H9 (cell line): ENCODE results near the gene ELMOD2. TPM values are rescaled to one million over a fixed set of nuclear protein-coding genes. Genes with fewer than 3 reads are reported as not detected.

Experiments used
- DNase-seq: peaks from one replicate; pipeline ENCODE4 v3.0.0-alpha.2; 2017
- H2AFZ ChIP-seq: one replicate; pipeline ENCODE4 v1.6.1; 2013; ENCODE audit warnings: mild to moderate bottlenecking, low read length, control low read depth, moderate library complexity
- H2AK5ac ChIP-seq: 2 replicates; pipeline ENCODE4 v1.6.1; 2013; ENCODE audit warnings: low read length, control low read depth, mixed read lengths; ENCODE audit not compliant: insufficient read length
- H2BK120ac ChIP-seq: one replicate; pipeline ENCODE4 v1.6.1; 2013; ENCODE audit warnings: low read depth, mild to moderate bottlenecking, low read length, control low read depth, inconsistent platforms; ENCODE audit not compliant: poor library complexity, severe bottlenecking
- H2BK12ac ChIP-seq: 2 replicates; pipeline ENCODE4 v1.6.1; 2013; ENCODE audit warnings: low read length, control low read depth, mixed read lengths, low read depth; ENCODE audit not compliant: insufficient read length
- H2BK15ac ChIP-seq: 2 replicates; pipeline ENCODE4 v1.6.1; 2013; ENCODE audit warnings: low read depth, low read length, control low read depth
- H2BK20ac ChIP-seq: one replicate; pipeline ENCODE4 v1.6.1; 2013; ENCODE audit warnings: low read depth, mild to moderate bottlenecking, low read length, control low read depth, inconsistent platforms; ENCODE audit not compliant: poor library complexity, severe bottlenecking
- H2BK5ac ChIP-seq: 2 replicates; pipeline ENCODE4 v1.6.1; 2013; ENCODE audit warnings: low read length, control low read depth, mixed read lengths; ENCODE audit not compliant: insufficient read length
- H3K14ac ChIP-seq: 2 replicates; pipeline ENCODE4 v1.6.1; 2013; ENCODE audit warnings: low read length, control low read depth; ENCODE audit not compliant: insufficient read depth
- H3K18ac ChIP-seq: 2 replicates; pipeline ENCODE4 v1.6.1; 2013; ENCODE audit warnings: low read depth, mild to moderate bottlenecking, mixed read lengths, low read length, control low read depth; ENCODE audit not compliant: insufficient read length
- H3K23ac ChIP-seq: 2 replicates; pipeline ENCODE4 v1.6.1; 2013; ENCODE audit warnings: low read length, control low read depth, mixed read lengths, low read depth; ENCODE audit not compliant: insufficient read length
- H3K23me2 ChIP-seq: 2 replicates; pipeline ENCODE4 v1.6.1; 2013; ENCODE audit warnings: low read depth, mild to moderate bottlenecking, mixed read lengths, low read length, control low read depth; ENCODE audit not compliant: insufficient read length, poor library complexity, severe bottlenecking
- H3K27ac ChIP-seq: 2 replicates; pipeline ENCODE4 v1.5.1; 2013; ENCODE audit warnings: low read length, control low read depth, mixed read lengths, low read depth; ENCODE audit not compliant: insufficient read length
- H3K27me3 ChIP-seq: 2 replicates; pipeline ENCODE4 v1.6.1; 2013; ENCODE audit warnings: low read length, control low read depth, inconsistent platforms; ENCODE audit not compliant: insufficient read depth
- H3K4ac ChIP-seq: 2 replicates; pipeline ENCODE4 v1.6.1; 2013; ENCODE audit warnings: low read depth, mild to moderate bottlenecking, control low read depth, inconsistent platforms, low read length, moderate library complexity
- H3K4me1 ChIP-seq: 2 replicates; pipeline ENCODE4 v1.6.1; 2013; ENCODE audit warnings: low read length, control low read depth, inconsistent platforms; ENCODE audit not compliant: insufficient read depth
- H3K4me2 ChIP-seq: 2 replicates; pipeline ENCODE4 v1.6.1; 2013; ENCODE audit warnings: low read length, control low read depth, mixed read lengths; ENCODE audit not compliant: insufficient read length, insufficient read depth
- H3K56ac ChIP-seq: 2 replicates; pipeline ENCODE4 v1.6.1; 2013; ENCODE audit warnings: low read depth, mild to moderate bottlenecking, mixed read lengths, low read length, control low read depth; ENCODE audit not compliant: insufficient read length
- H3K79me1 ChIP-seq: 2 replicates; pipeline ENCODE4 v1.6.1; 2013; ENCODE audit warnings: low read depth, mild to moderate bottlenecking, moderate library complexity, low read length, control low read depth, inconsistent platforms; ENCODE audit not compliant: insufficient read depth, poor library complexity, severe bottlenecking
- H3K79me2 ChIP-seq: 2 replicates; pipeline ENCODE4 v1.6.1; 2013; ENCODE audit warnings: low read length, control low read depth, inconsistent platforms; ENCODE audit not compliant: insufficient read depth
- H3K9ac ChIP-seq: 2 replicates; pipeline ENCODE4 v1.6.1; 2013; ENCODE audit warnings: low read length, control low read depth, mixed read lengths; ENCODE audit not compliant: insufficient read length; ENCODE audit errors: extremely low read depth
- H3K9me3 ChIP-seq: one replicate; pipeline ENCODE4 v1.6.1; 2013; ENCODE audit warnings: low read depth, low read length, inconsistent platforms; ENCODE audit not compliant: control insufficient read depth
- H3T11ph ChIP-seq: one replicate; pipeline ENCODE4 v1.6.1; 2013; ENCODE audit warnings: mild to moderate bottlenecking, low read length, control low read depth, inconsistent platforms
- H4K20me1 ChIP-seq: one replicate; pipeline ENCODE4 v1.6.1; 2013; ENCODE audit not compliant: control insufficient read depth, insufficient read length, insufficient read depth
- H4K5ac ChIP-seq: 2 replicates; pipeline ENCODE4 v1.6.1; 2013; ENCODE audit warnings: low read depth, mild to moderate bottlenecking, mixed read lengths, low read length, control low read depth; ENCODE audit not compliant: insufficient read length
- H4K8ac ChIP-seq: replicated peaks from 2 replicates; pipeline ENCODE4 v1.6.1; 2013; ENCODE audit warnings: low read length, control low read depth, mixed read lengths, low read depth; ENCODE audit not compliant: insufficient read length
- H4K91ac ChIP-seq: 2 replicates; pipeline ENCODE4 v1.6.1; 2013; ENCODE audit warnings: low read depth, mild to moderate bottlenecking, moderate library complexity, mixed read lengths, low read length, control low read depth; ENCODE audit not compliant: insufficient read length
- H3K27ac Mint-ChIP-seq, 3 experiments: 2 replicates in 2 of 3; 3 replicates in 1 of 3; pipeline ENCODE4 v1.8.0; 2020 to 2021; ENCODE audit warnings: mixed read lengths in 3 of 3, mild to moderate bottlenecking in 1 of 3, moderate library complexity in 1 of 3
- H3K27me3 Mint-ChIP-seq: 2 replicates; pipeline ENCODE4 v1.8.0; 2021; ENCODE audit warnings: low read depth, mild to moderate bottlenecking, moderate library complexity, mixed read lengths
- H3K36me3 Mint-ChIP-seq, 3 experiments: 2 replicates in 2 of 3; 3 replicates in 1 of 3; pipeline ENCODE4 v1.8.0; 2020 to 2021; ENCODE audit warnings: low read depth in 3 of 3, mixed read lengths in 3 of 3; ENCODE audit not compliant: insufficient read depth in 1 of 3
- H3K4me1 Mint-ChIP-seq, 2 experiments: 2 replicates each; pipeline ENCODE4 v1.8.0; 2020; ENCODE audit warnings: mixed read lengths in 2 of 2
- H3K4me3 Mint-ChIP-seq, 2 experiments: 2 replicates in 1 of 2; 3 replicates in 1 of 2; pipeline ENCODE4 v1.8.0; 2020 to 2021; ENCODE audit warnings: mild to moderate bottlenecking in 2 of 2, mixed read lengths in 2 of 2, moderate library complexity in 1 of 2
- H3K9me3 Mint-ChIP-seq, 2 experiments: 2 replicates in 1 of 2; 3 replicates in 1 of 2; pipeline ENCODE4 v1.8.0; 2020; ENCODE audit warnings: mild to moderate bottlenecking in 2 of 2, mixed read lengths in 2 of 2, moderate library complexity in 1 of 2
- CTCF ChIP-seq: fragments of 200-600 bp; sonication (generic); conservative IDR thresholded peaks from 3 replicates; pipeline ENCODE4 v1.8.0; 2021; ENCODE audit warnings: antibody characterized with exemption, mild to moderate bottlenecking
- WGBS: extraction: QIAGEN DNeasy Blood & Tissue Kit; methylation state at CpG from one replicate; pipeline ENCODE4 v1.1.7; 2013; ENCODE audit warnings: missing lambda C conversion rate, low lambda C conversion rate, mixed read lengths; ENCODE audit not compliant: insufficient read length; ENCODE audit errors: extremely low coverage; 5-methylcytosine and 5-hydroxymethylcytosine counted together
- total RNA-seq: library from RNA; stranded (reverse); gene quantifications from 2 replicates; pipeline ENCODE4 v1.2.1, GENCODE V29; 2021

The ELMOD2 gene
- total RNA-seq, 1 experiment from 2014 or later: 26.3 TPM

GRCh38 chr4:140556372-140557085 is 32.6 kb downstream of the ELMOD2 start:
- Histone ChIP-seq H3K56ac (no peak overlapping the region), H2AK5ac (no peak overlapping the region), H2BK12ac (no peak overlapping the region), H3K23ac (no peak overlapping the region), H2BK5ac (no peak overlapping the region), H3K79me1 (no peaks in the 10 kb centered on the region), H4K91ac (no peak overlapping the region), H4K8ac (no peak overlapping the region), H2BK15ac (no peak overlapping the region), H3K14ac (no peak overlapping the region), H3K79me2 (no peaks in the 10 kb centered on the region), H3K27me3 (no peaks in the 10 kb centered on the region), H4K20me1 (no peaks in the 10 kb centered on the region), H3K4me1 (peaks cover 8% of the 10 kb centered on the region; the same call in 1 of the 2 replicates), H3K9me3 (no peaks in the 10 kb centered on the region), H2AFZ (no peak overlapping the region), H3K9ac (no peak overlapping the region), H3K4me2 (no peak overlapping the region), H3K23me2 (no peaks in the 10 kb centered on the region), H2BK20ac (no peak overlapping the region), H3T11ph (no peak overlapping the region), H3K18ac (no peak overlapping the region), H4K5ac (no peak overlapping the region), H3K27ac (no peak overlapping the region), H2BK120ac (no peak overlapping the region), H3K4ac (no peak overlapping the region)
- no peaks in the 10 kb centered on the region for H3K27me3 Mint-ChIP-seq
- no peaks in the 10 kb centered on the region; a peak in 1 of 5 replicates for H3K9me3 Mint-ChIP-seq
- no CpG with 5 or more reads among the region's 6 CpGs for WGBS
- TF ChIP-seq CTCF: no peak
- peaks cover 34 to 36% of the 10 kb centered on the region in 2 experiments for H3K4me1 Mint-ChIP-seq
- no peaks in the 10 kb centered on the region for H3K36me3 Mint-ChIP-seq
- H3K4me3 Mint-ChIP-seq: no peak overlapping the region
- H3K27ac Mint-ChIP-seq: peak overlapping the region in 1 of 3 experiments; percentile 61; a peak in 1 of 7 replicates
- no peak for DNase-seq
